GM23248 (cell line): ENCODE results near the gene RHOBTB1. TPM values are rescaled to one million over a fixed set of nuclear protein-coding genes. Genes with fewer than 3 reads are reported as not detected.

Source experiments
- DNase-seq: peaks from one replicate; pipeline ENCODE4 v3.0.0-alpha.2; 2015
- H2AFZ ChIP-seq: fragments of 200-600 bp; sonication (generic); 2 replicates; pipeline ENCODE4 v1.6.1; 2016; ENCODE audit warnings: antibody characterized with exemption
- H3F3A ChIP-seq: fragments of 200-600 bp; sonication (generic); 2 replicates; pipeline ENCODE4 v1.6.1; 2016; ENCODE audit warnings: mild to moderate bottlenecking, antibody characterized with exemption, mixed run types; ENCODE audit not compliant: insufficient read depth
- H3K27ac ChIP-seq: fragments of 200-600 bp; sonication (generic); 2 replicates; pipeline ENCODE4 v1.5.1; 2016; ENCODE audit warnings: mild to moderate bottlenecking
- H3K27me3 ChIP-seq: fragments of 200-600 bp; sonication (generic); replicated peaks from 2 replicates; pipeline ENCODE4 v1.6.1; 2016; ENCODE audit warnings: mild to moderate bottlenecking; ENCODE audit not compliant: insufficient read depth
- H3K36me3 ChIP-seq: fragments of 200-600 bp; sonication (generic); 2 replicates; pipeline ENCODE4 v1.6.1; 2016; ENCODE audit warnings: low read depth, mild to moderate bottlenecking
- H3K4me1 ChIP-seq: fragments of 200-600 bp; sonication (generic); 2 replicates; pipeline ENCODE4 v1.6.1; 2016; ENCODE audit warnings: mild to moderate bottlenecking; ENCODE audit not compliant: insufficient read depth
- H3K4me2 ChIP-seq: fragments of 200-600 bp; sonication (generic); one replicate; pipeline ENCODE4 v1.6.1; 2016; ENCODE audit warnings: mild to moderate bottlenecking; ENCODE audit not compliant: unreplicated experiment
- H3K4me3 ChIP-seq: fragments of 200-600 bp; sonication (generic); 2 replicates; pipeline ENCODE4 v1.5.1; 2016; ENCODE audit warnings: mild to moderate bottlenecking
- H3K79me2 ChIP-seq: fragments of 200-600 bp; sonication (generic); 2 replicates; pipeline ENCODE4 v1.6.1; 2016; ENCODE audit warnings: mild to moderate bottlenecking; ENCODE audit not compliant: insufficient read depth
- H3K9ac ChIP-seq: fragments of 200-600 bp; sonication (generic); 2 replicates; pipeline ENCODE4 v1.6.1; 2016; ENCODE audit warnings: mild to moderate bottlenecking
- H3K9me2 ChIP-seq: fragments of 200-600 bp; sonication (generic); 2 replicates; pipeline ENCODE4 v1.6.1; 2016; ENCODE audit warnings: mixed run types, mild to moderate bottlenecking, moderate library complexity; ENCODE audit not compliant: insufficient read depth
- H3K9me3 ChIP-seq: fragments of 200-600 bp; sonication (generic); one replicate; pipeline ENCODE4 v1.6.1; 2017; ENCODE audit warnings: low read depth
- H4K20me1 ChIP-seq: fragments of 200-600 bp; sonication (generic); 2 replicates; pipeline ENCODE4 v1.6.0; 2016; ENCODE audit not compliant: insufficient read depth
- EZH2 ChIP-seq: fragments of 200-600 bp; sonication (generic); IDR thresholded peaks from 2 replicates; pipeline ENCODE4 v1.6.1; 2018; ENCODE audit warnings: antibody characterized with exemption, mild to moderate bottlenecking; ENCODE audit not compliant: insufficient read depth, poor library complexity, severe bottlenecking
- EZH2phosphoT487 ChIP-seq: fragments of 200-600 bp; sonication (generic); IDR thresholded peaks from 2 replicates; pipeline ENCODE4 v1.6.1; 2018; ENCODE audit warnings: antibody characterized with exemption, moderate library complexity, mild to moderate bottlenecking, low read depth; ENCODE audit not compliant: insufficient read depth
- WGBS, 2 experiments: methylation state at CpG; one replicate each; pipeline ENCODE4 v1.1.6; 2015 to 2017; ENCODE audit warnings: low lambda C conversion rate in 2 of 2, low coverage in 1 of 2; ENCODE audit errors: missing lambda C conversion rate in 2 of 2; 5-methylcytosine and 5-hydroxymethylcytosine counted together
- in situ Hi-C: fragments of 300-500 bp; cut with MboI; formaldehyde crosslinking; loops from 2 replicates; pipeline ENCODE4 v1.15.0; 2020
- polyA plus RNA-seq: library from polyadenylated mRNA; unstranded; fragments of >200 nt; fragmentation: Nextera tagmentation; extraction: Ambion mirVana; gene quantifications from 2 replicates; pipeline ENCODE4 v1.2.1, GENCODE V29; 2016
- total RNA-seq: library from RNA; depleted of rRNA; stranded (reverse); fragments of >200 nt; shearing (Covaris generic); gene quantifications from 2 replicates; pipeline ENCODE4 v1.2.3, GENCODE V29; 2014

Gene RHOBTB1
- total and polyA plus RNA-seq, 2 experiments from 2014 or later: 11.1 to 14.6 TPM

GRCh38 chr10:60849217-60849616, 94.8 kb downstream of the RHOBTB1 start:
- Histone ChIP-seq H4K20me1 (no peaks in the 10 kb centered on the region), H3F3A (no peaks in the 10 kb centered on the region), H3K4me2 (no peak overlapping the region), H3K36me3 (no peaks in the 10 kb centered on the region), H3K9me2 (no peaks in the 10 kb centered on the region), H3K27me3 (no peaks in the 10 kb centered on the region), H3K9ac (no peak overlapping the region), H3K4me1 (peaks cover 16% of the 10 kb centered on the region), H3K79me2 (no peaks in the 10 kb centered on the region), H3K4me3 (no peak overlapping the region), H3K9me3 (no peaks in the 10 kb centered on the region), H2AFZ (no peak overlapping the region), H3K27ac (no peak overlapping the region)
- TF ChIP-seq EZH2phosphoT487 (no peak), EZH2 (no peak)
- in situ Hi-C loops: no loop called here
- DNase-seq: no peak
- 32 to 51% methylated on average over 3 of the region's 3 CpGs for WGBS, 2 experiments

GRCh38 chr10:60848680-60849079, 95.3 kb downstream of the RHOBTB1 start:
- Histone ChIP-seq H4K20me1 (no peaks in the 10 kb centered on the region), H3K36me3 (no peaks in the 10 kb centered on the region), H2AFZ (no peak overlapping the region), H3K27ac (no peak overlapping the region), H3K9me3 (no peaks in the 10 kb centered on the region), H3K9ac (no peak overlapping the region), H3K9me2 (no peaks in the 10 kb centered on the region), H3K27me3 (no peaks in the 10 kb centered on the region), H3K4me2 (no peak overlapping the region), H3K4me1 (peaks cover 16% of the 10 kb centered on the region), H3K4me3 (no peak overlapping the region), H3F3A (no peaks in the 10 kb centered on the region), H3K79me2 (no peaks in the 10 kb centered on the region)
- no peak for DNase-seq
- in situ Hi-C loops: no loop called here
- TF ChIP-seq EZH2phosphoT487 (no peak), EZH2 (no peak)
- WGBS, 2 experiments: 88 to 93% methylated on average over 5 of the region's 5 CpGs

- Histone ChIP-seq H3K36me3 (no peaks in the 10 kb centered on the region), H3K4me3 (no peak overlapping the region), H3K9me2 (no peaks in the 10 kb centered on the region), H2AFZ (no peak overlapping the region), H3F3A (no peaks in the 10 kb centered on the region), H3K9me3 (no peaks in the 10 kb centered on the region), H3K79me2 (no peaks in the 10 kb centered on the region), H3K4me2 (no peak overlapping the region), H3K27ac (no peak overlapping the region), H4K20me1 (no peaks in the 10 kb centered on the region), H3K4me1 (peaks cover 16% of the 10 kb centered on the region), H3K9ac (no peak overlapping the region), H3K27me3 (no peaks in the 10 kb centered on the region)
- 7 to 16% methylated on average over 1 of the region's 1 CpG for WGBS, 2 experiments
- TF ChIP-seq EZH2 (no peak), EZH2phosphoT487 (no peak)
- DNase-seq: peak; percentile 55
- in situ Hi-C loops: no loop called here
Measured at GRCh38 chr10:60848126-60848525, 95.9 kb downstream of the RHOBTB1 start.

- DNase-seq: peak; percentile 57
- Histone ChIP-seq H3K27me3 (no peaks in the 10 kb centered on the region), H3K4me3 (no peak overlapping the region), H3K27ac (no peak overlapping the region), H3K36me3 (no peaks in the 10 kb centered on the region), H3K79me2 (no peaks in the 10 kb centered on the region), H3F3A (no peaks in the 10 kb centered on the region), H3K4me2 (peak overlapping the region; percentile 43), H3K9ac (no peak overlapping the region), H3K4me1 (peaks cover 16% of the 10 kb centered on the region), H4K20me1 (no peaks in the 10 kb centered on the region), H3K9me2 (no peaks in the 10 kb centered on the region), H3K9me3 (no peaks in the 10 kb centered on the region), H2AFZ (peak overlapping the region; percentile 66)
- no peak for TF ChIP-seq EZH2phosphoT487
- no peak for TF ChIP-seq EZH2
- in situ Hi-C loops: no loop called here
- WGBS, 2 experiments: 26 to 28% methylated on average over 1 of the region's 1 CpG
Measured at GRCh38 chr10:60846173-60846572, 97.8 kb downstream of the RHOBTB1 start.

- no peak for DNase-seq
- Histone ChIP-seq H3K36me3 (no peaks in the 10 kb centered on the region), H3K4me2 (no peak overlapping the region), H3K9ac (no peak overlapping the region), H3K79me2 (no peaks in the 10 kb centered on the region), H4K20me1 (no peaks in the 10 kb centered on the region), H2AFZ (no peak overlapping the region), H3K27me3 (no peaks in the 10 kb centered on the region), H3K9me3 (no peaks in the 10 kb centered on the region), H3K9me2 (no peaks in the 10 kb centered on the region), H3K4me3 (no peak overlapping the region), H3F3A (no peaks in the 10 kb centered on the region), H3K27ac (no peak overlapping the region), H3K4me1 (peaks cover 16% of the 10 kb centered on the region)
- in situ Hi-C loops: no loop called here
- TF ChIP-seq EZH2phosphoT487: no peak
- no peak for TF ChIP-seq EZH2
- 94 to 100% methylated on average over 1 of the region's 1 CpG for WGBS, 2 experiments
Measured at GRCh38 chr10:60845038-60845437, 98.9 kb downstream of the RHOBTB1 start.
